Measurements from ENCODE around the gene FHOD1. TPM values are rescaled to one million over a fixed set of nuclear protein-coding genes. Genes with fewer than 3 reads are reported as not detected.

The FHOD1 gene
- total and polyA plus RNA-seq, 9 of the 15 experiments (the other 6 are each of a cell fraction or from before 2014, with no cell fraction given) = 18.7 to 126 (median 32.3) TPM

DNA sequence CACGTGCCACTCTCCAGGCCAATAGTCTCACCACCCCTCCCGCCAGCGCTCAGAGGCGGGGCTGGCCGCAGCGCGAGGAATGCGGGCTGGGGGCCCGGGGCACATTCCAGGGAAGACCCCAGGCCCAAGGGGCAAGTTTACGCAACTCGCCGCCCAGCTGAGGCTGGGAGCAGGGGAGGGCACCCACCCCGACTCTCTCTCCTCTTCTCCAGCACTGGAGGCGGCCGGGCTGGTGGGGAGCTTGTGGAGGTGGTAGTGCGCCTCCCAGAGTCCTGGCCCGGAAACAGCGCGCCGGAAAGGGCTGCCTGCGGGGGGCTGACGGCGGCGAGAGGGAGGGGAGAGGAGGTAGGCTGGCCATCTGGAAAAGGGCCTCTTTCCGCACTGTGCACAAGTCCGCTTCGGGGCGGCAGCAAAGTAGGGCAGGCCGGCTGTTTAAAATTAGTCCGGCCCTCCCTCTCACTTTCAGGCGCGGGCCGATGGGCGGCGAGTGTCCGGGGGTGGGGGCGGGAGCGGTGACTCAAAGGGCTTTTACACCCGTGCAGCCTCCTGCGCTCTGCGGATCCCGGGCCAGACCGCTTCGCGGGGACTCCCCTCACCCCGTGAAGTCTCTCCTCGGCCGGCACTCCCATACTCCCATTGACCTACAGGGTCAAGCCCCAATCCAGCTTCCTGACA is 1.1 kb downstream of the FHOD1 start (continued):
- TF ChIP-seq, protein P1, sequence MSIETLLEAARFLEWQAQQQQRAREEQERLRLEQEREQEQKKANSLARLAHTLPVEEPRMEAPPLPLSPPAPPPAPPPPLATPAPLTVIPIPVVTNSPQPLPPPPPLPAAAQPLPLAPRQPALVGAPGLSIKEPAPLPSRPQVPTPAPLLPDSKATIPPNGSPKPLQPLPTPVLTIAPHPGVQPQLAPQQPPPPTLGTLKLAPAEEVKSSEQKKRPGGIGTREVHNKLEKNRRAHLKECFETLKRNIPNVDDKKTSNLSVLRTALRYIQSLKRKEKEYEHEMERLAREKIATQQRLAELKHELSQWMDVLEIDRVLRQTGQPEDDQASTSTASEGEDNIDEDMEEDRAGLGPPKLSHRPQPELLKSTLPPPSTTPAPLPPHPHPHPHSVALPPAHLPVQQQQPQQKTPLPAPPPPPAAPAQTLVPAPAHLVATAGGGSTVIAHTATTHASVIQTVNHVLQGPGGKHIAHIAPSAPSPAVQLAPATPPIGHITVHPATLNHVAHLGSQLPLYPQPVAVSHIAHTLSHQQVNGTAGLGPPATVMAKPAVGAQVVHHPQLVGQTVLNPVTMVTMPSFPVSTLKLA (conservative IDR thresholded peaks at IDR 0.05) = peak; percentile 90
- TF ChIP-seq ZNF280B (CRISPR knock-in tag; IDR thresholded peaks at IDR 0.05) (no peak), ZNF586 (CRISPR knock-in tag; conservative IDR thresholded peaks at IDR 0.05) (no peak), BCOR (IDR thresholded peaks at IDR 0.05) (no peak), MAFF (IDR thresholded peaks at IDR 0.05; ENCODE audit: low read length) (no peak), ZNF717 (CRISPR knock-in tag; IDR thresholded peaks at IDR 0.05) (no peak), OTX1 (CRISPR knock-in tag; IDR thresholded peaks at IDR 0.05) (peak; percentile 48; the same call in 1 of the 2 replicates), USF1 (CRISPR knock-in tag; IDR thresholded peaks at IDR 0.05) (peak; percentile 94), HSF4 (CRISPR knock-in tag; IDR thresholded peaks at IDR 0.05; ENCODE audit: borderline replicate concordance) (no peak), U2AF2 (optimal IDR thresholded peaks at IDR 0.05; ENCODE audit: low read depth, low read length) (no peak), DLX4 (CRISPR knock-in tag; IDR thresholded peaks at IDR 0.05) (no peak), ZBTB11 (CRISPR knock-in tag; IDR thresholded peaks at IDR 0.05) (0 out of 6 replicates have a peak, but pooled peaks of 1 of the 3 experiments have one; percentile 25), ZBTB33 (CRISPR knock-in tag; IDR thresholded peaks at IDR 0.05) (0 out of 2 replicates have a peak, but pooled peaks have one; percentile 14)
- TF ChIP-seq, protein P2, sequence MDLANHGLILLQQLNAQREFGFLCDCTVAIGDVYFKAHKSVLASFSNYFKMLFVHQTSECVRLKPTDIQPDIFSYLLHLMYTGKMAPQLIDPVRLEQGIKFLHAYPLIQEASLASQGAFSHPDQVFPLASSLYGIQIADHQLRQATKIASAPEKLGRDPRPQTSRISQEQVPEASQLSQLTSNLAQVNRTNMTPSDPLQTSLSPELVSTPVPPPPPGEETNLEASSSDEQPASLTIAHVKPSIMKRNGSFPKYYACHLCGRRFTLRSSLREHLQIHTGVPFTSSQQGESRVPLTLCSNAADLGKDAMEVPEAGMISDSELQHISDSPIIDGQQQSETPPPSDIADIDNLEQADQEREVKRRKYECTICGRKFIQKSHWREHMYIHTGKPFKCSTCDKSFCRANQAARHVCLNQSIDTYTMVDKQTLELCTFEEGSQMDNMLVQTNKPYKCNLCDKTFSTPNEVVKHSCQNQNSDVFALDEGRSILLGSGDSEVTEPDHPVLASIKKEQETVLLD (IDR thresholded peaks at IDR 0.05) = peak; percentile 44; the same call in 1 of the 2 replicates

Measured in K562 (cell line).